A549 (cell line): ENCODE results near the gene ALS2. TPM values are rescaled to one million over a fixed set of nuclear protein-coding genes. Genes with fewer than 3 reads are reported as not detected.

ENCODE experiments used
- ATAC-seq, 2 experiments: fragments of 200-7000 bp in 1 of 2; fragments of >200 bp in 1 of 2; cut with Nextera tagmentation in 1 of 2; cut with Tn5 transposase in 1 of 2; 3 replicates each; pipeline versions ENCODE4 v1.8.0 to v1.9.1; 2018 to 2020; ENCODE audit warnings: mild to moderate bottlenecking in 1 of 2, moderate library complexity in 1 of 2
- CTCF ChIA-PET: fragments of 300-600 bp; sonication (Branson Sonifier 250); formaldehyde crosslinking; extraction: SDS; loops from one replicate; lab custom pipeline; 2021; ENCODE audit warnings: antibody characterized with exemption, inconsistent platforms; lab: Yijun Ruan, JAX
- POLR2A ChIA-PET: fragments of 350-600 bp; formaldehyde crosslinking; extraction: SDS; loops from one replicate; lab custom pipeline; 2021; ENCODE audit warnings: antibody characterized with exemption, inconsistent platforms; lab: Yijun Ruan, JAX
- DNase-seq, 2 experiments: peaks; one replicate each; pipeline versions ENCODE4 v3.0.0 to v3.0.0-alpha.2; 2011 to 2016; ENCODE audit warnings: low read depth in 1 of 2, low spot score in 1 of 2
- FAIRE-seq: peaks from 2 replicates; lab custom pipeline; 2011; peaks lifted over from hg19 to GRCh38; lab: Jason Lieb, UNC
- H3K27ac ChIP-seq, 2 experiments: fragments of >200 bp; sonication (Bioruptor Twin); formaldehyde crosslinking; 3 replicates each; pipeline ENCODE4 v1.5.1; 2016 to 2017
- H3K4me1 ChIP-seq: fragments of >200 bp; sonication (Bioruptor Twin); formaldehyde crosslinking; 3 replicates; pipeline ENCODE4 v1.6.1; 2016
- H3K4me2 ChIP-seq: fragments of >200 bp; sonication (Bioruptor Twin); formaldehyde crosslinking; 3 replicates; pipeline ENCODE4 v1.6.1; 2016
- H3K4me3 ChIP-seq: fragments of >200 bp; sonication (Bioruptor Twin); formaldehyde crosslinking; 3 replicates; pipeline ENCODE4 v1.5.1; 2016
- H3K9me3 ChIP-seq: fragments of >200 bp; sonication (Bioruptor Twin); formaldehyde crosslinking; 3 replicates; pipeline ENCODE4 v1.6.1; 2016
- BHLHE40 ChIP-seq: IDR thresholded peaks from 2 replicates; pipeline ENCODE4 v1.6.1; 2012; ENCODE audit warnings: low read depth, low read length, inconsistent platforms
- CBX2 ChIP-seq: fragments of 200-600 bp; sonication (generic); IDR thresholded peaks from 2 replicates; pipeline ENCODE4 v1.6.1; 2016; ENCODE audit warnings: low read depth, mild to moderate bottlenecking, borderline replicate concordance
- CHD4 ChIP-seq: fragments of 200-600 bp; sonication (generic); IDR thresholded peaks from 2 replicates; pipeline ENCODE4 v1.6.1; 2016; ENCODE audit warnings: antibody characterized with exemption, mild to moderate bottlenecking, borderline replicate concordance
- EHF ChIP-seq: fragments of 250-450 bp; sonication (Bioruptor Pico); IDR thresholded peaks from 2 replicates; pipeline ENCODE4 v1.5.0; 2020; ENCODE audit warnings: mild to moderate bottlenecking
- ELK1 ChIP-seq: fragments of 150-350 bp; IDR thresholded peaks from 2 replicates; pipeline ENCODE4 v1.6.1; 2014; ENCODE audit warnings: low read depth, mild to moderate bottlenecking, low read length
- EP300 ChIP-seq, 2 experiments: fragments of >200 bp; sonication (Bioruptor Twin); formaldehyde crosslinking; IDR thresholded peaks; 2 replicates in 1 of 2; 3 replicates in 1 of 2; pipeline ENCODE4 v1.6.1; 2016 to 2017
- ESRRA ChIP-seq: fragments of 150-350 bp; IDR thresholded peaks from 2 replicates; pipeline ENCODE4 v1.6.1; 2014; ENCODE audit warnings: mild to moderate bottlenecking, low read length, borderline replicate concordance
- FOXS1 ChIP-seq: fragments of 250-450 bp; sonication (Bioruptor Pico); IDR thresholded peaks from 2 replicates; pipeline ENCODE4 v1.5.0; 2020; ENCODE audit warnings: mild to moderate bottlenecking, moderate library complexity
- HDAC2 ChIP-seq: fragments of 200-600 bp; sonication (generic); IDR thresholded peaks from 2 replicates; pipeline ENCODE4 v1.6.1; 2016
- HOXA7 ChIP-seq: fragments of 250-450 bp; sonication (Bioruptor Pico); IDR thresholded peaks from 2 replicates; pipeline ENCODE4 v1.5.0; 2020; ENCODE audit warnings: mild to moderate bottlenecking, moderate library complexity
- HOXB5 ChIP-seq: fragments of 250-450 bp; sonication (Bioruptor Pico); IDR thresholded peaks from 2 replicates; pipeline ENCODE4 v1.5.0; 2020; ENCODE audit warnings: mild to moderate bottlenecking, moderate library complexity
- JUN ChIP-seq, 2 experiments: fragments of >200 bp; sonication (Bioruptor Twin); formaldehyde crosslinking; IDR thresholded peaks; 2 replicates in 1 of 2; 3 replicates in 1 of 2; pipeline ENCODE4 v1.6.1; 2016 to 2017
- MAFK ChIP-seq: fragments of 450-650 bp; IDR thresholded peaks from 2 replicates; pipeline ENCODE4 v1.6.1; 2014; ENCODE audit not compliant: partially characterized antibody
- MAZ ChIP-seq: fragments of 150-350 bp; IDR thresholded peaks from 2 replicates; pipeline ENCODE4 v1.6.1; 2014; ENCODE audit warnings: antibody characterized with exemption, low read depth, low read length, borderline replicate concordance
- MYC ChIP-seq: IDR thresholded peaks from 2 replicates; pipeline ENCODE4 v1.6.1; 2012; ENCODE audit warnings: mild to moderate bottlenecking, inconsistent platforms, low read length, improper control_type of control experiment, borderline replicate concordance
- NFE2L2 ChIP-seq: fragments of 150-350 bp; conservative IDR thresholded peaks from 2 replicates; pipeline ENCODE4 v1.6.1; 2014; ENCODE audit warnings: low read length
- NPAS2 ChIP-seq: fragments of 250-450 bp; sonication (Bioruptor Pico); IDR thresholded peaks from 2 replicates; pipeline ENCODE4 v1.8.0; 2022; ENCODE audit warnings: mild to moderate bottlenecking, moderate library complexity, borderline replicate concordance
- NR3C1 ChIP-seq: fragments of >200 bp; sonication (Bioruptor Twin); formaldehyde crosslinking; IDR thresholded peaks from 3 replicates; pipeline ENCODE4 v1.6.1; 2017
- POLR2A ChIP-seq: IDR thresholded peaks from 2 replicates; pipeline ENCODE4 v1.6.1; 2012; ENCODE audit warnings: mild to moderate bottlenecking, low read length
- POLR2AphosphoS2 ChIP-seq: conservative IDR thresholded peaks from 2 replicates; pipeline ENCODE4 v1.6.1; 2012; ENCODE audit warnings: low read length, improper control_type of control experiment, inconsistent platforms
- RARB ChIP-seq: fragments of 250-450 bp; sonication (Bioruptor Pico); IDR thresholded peaks from 2 replicates; pipeline ENCODE4 v1.8.0; 2021; ENCODE audit warnings: mild to moderate bottlenecking, moderate library complexity
- RCOR1 ChIP-seq: fragments of 150-350 bp; IDR thresholded peaks from 2 replicates; pipeline ENCODE4 v1.6.1; 2014; ENCODE audit warnings: antibody characterized with exemption, low read length, low read depth
- REST ChIP-seq: fragments of 200-600 bp; sonication (generic); IDR thresholded peaks from 2 replicates; pipeline ENCODE4 v1.6.1; 2016; ENCODE audit warnings: antibody characterized with exemption, mild to moderate bottlenecking, moderate library complexity
- RNF2 ChIP-seq: fragments of 200-600 bp; sonication (generic); IDR thresholded peaks from 2 replicates; pipeline ENCODE4 v1.6.1; 2016; ENCODE audit warnings: low read depth, mild to moderate bottlenecking, antibody characterized with exemption, moderate library complexity, borderline replicate concordance
- SMC3 ChIP-seq: fragments of >200 bp; sonication (Bioruptor Twin); formaldehyde crosslinking; IDR thresholded peaks from 3 replicates; pipeline ENCODE4 v1.6.1; 2018; ENCODE audit warnings: inconsistent platforms
- TP53 ChIP-seq: fragments of 250-450 bp; sonication (Bioruptor Pico); IDR thresholded peaks from 2 replicates; pipeline ENCODE4 v1.5.0; 2021; ENCODE audit warnings: mild to moderate bottlenecking, moderate library complexity
- ZNF302 ChIP-seq: fragments of 250-450 bp; sonication (Bioruptor Pico); IDR thresholded peaks from 2 replicates; pipeline ENCODE4 v1.9.0; 2021; ENCODE audit warnings: inconsistent platforms, mild to moderate bottlenecking, moderate library complexity
- WGBS: methylation state at CpG from one replicate; pipeline ENCODE4 v1.1.6; 2017; ENCODE audit errors: missing lambda C conversion rate; 5-methylcytosine and 5-hydroxymethylcytosine counted together
- polyA plus RNA-seq, 4 experiments: library from polyadenylated mRNA; depleted of rRNA in 3 of 4; stranded (reverse); fragments of >200 nt; fragmentation: RNase III in 1 of 4; extraction: RNeasy Plus Mini Kit Qiagen cat#74134 plus additional on column Dnase treatment in 1 of 4; gene quantifications; 2 replicates in 3 of 4; 3 replicates in 1 of 4; pipeline ENCODE4 v1.2.3, GENCODE V29; 2011 to 2017
- TF ChIP-seq, protein P1 (sequence below): fragments of >200 bp; sonication (Bioruptor Twin); formaldehyde crosslinking; IDR thresholded peaks from 2 replicates; pipeline ENCODE4 v1.6.1; 2016
- TF ChIP-seq, protein P2 (sequence below): IDR thresholded peaks from 2 replicates; pipeline ENCODE4 v1.6.1; 2012
- TF ChIP-seq, protein P3 (sequence below): fragments of >200 bp; sonication (Bioruptor Twin); formaldehyde crosslinking; IDR thresholded peaks from 3 replicates; pipeline ENCODE4 v1.6.1; 2016

Gene ALS2
- polyA plus RNA-seq, 2 of the 4 experiments (the other 2 are of a cell fraction): 18.1 to 23.3 TPM

GRCh38 chr2:201701646-201702045 lies 79.1 kb downstream of the ALS2 start:
- DNase-seq: no peak
- H3K4me1 ChIP-seq: peaks cover 17% of the 10 kb centered on the region
- WGBS: 97% methylated on average over 1 of the region's 1 CpG
- TF ChIP-seq, protein P1, sequence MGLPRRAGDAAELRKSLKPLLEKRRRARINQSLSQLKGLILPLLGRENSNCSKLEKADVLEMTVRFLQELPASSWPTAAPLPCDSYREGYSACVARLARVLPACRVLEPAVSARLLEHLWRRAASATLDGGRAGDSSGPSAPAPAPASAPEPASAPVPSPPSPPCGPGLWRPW: no peak
- TF ChIP-seq ESRRA (no peak), NFE2L2 (no peak), CBX2 (no peak), ZNF302 (CRISPR knock-in tag) (no peak), CHD4 (no peak), MAFK (no peak), HOXA7 (CRISPR knock-in tag) (no peak), BHLHE40 (no peak), EHF (CRISPR knock-in tag) (no peak), JUN (IDR thresholded peaks at IDR 0.05) (no peak), NPAS2 (CRISPR knock-in tag) (no peak), POLR2AphosphoS2 (no peak), HDAC2 (no peak), HOXB5 (no peak), SMC3 (no peak)
- TF ChIP-seq, protein P2, sequence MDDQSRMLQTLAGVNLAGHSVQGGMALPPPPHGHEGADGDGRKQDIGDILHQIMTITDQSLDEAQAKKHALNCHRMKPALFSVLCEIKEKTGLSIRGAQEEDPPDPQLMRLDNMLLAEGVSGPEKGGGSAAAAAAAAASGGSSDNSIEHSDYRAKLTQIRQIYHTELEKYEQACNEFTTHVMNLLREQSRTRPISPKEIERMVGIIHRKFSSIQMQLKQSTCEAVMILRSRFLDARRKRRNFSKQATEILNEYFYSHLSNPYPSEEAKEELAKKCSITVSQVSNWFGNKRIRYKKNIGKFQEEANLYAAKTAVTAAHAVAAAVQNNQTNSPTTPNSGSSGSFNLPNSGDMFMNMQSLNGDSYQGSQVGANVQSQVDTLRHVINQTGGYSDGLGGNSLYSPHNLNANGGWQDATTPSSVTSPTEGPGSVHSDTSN: no peak
- TF ChIP-seq, protein P3, sequence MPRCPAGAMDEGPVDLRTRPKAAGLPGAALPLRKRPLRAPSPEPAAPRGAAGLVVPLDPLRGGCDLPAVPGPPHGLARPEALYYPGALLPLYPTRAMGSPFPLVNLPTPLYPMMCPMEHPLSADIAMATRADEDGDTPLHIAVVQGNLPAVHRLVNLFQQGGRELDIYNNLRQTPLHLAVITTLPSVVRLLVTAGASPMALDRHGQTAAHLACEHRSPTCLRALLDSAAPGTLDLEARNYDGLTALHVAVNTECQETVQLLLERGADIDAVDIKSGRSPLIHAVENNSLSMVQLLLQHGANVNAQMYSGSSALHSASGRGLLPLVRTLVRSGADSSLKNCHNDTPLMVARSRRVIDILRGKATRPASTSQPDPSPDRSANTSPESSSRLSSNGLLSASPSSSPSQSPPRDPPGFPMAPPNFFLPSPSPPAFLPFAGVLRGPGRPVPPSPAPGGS: no peak
- TF ChIP-seq, all 56 proteins: peak for 0
- Histone ChIP-seq H3K27ac (no peak overlapping the region), H3K9me3 (no peaks in the 10 kb centered on the region), H3K4me3 (no peak overlapping the region), H3K4me2 (no peak overlapping the region)
- ChIA-PET CTCF (no interaction called here), POLR2A (no interaction called here)
- FAIRE-seq (no peak), ATAC-seq (no peak)

DNA sequence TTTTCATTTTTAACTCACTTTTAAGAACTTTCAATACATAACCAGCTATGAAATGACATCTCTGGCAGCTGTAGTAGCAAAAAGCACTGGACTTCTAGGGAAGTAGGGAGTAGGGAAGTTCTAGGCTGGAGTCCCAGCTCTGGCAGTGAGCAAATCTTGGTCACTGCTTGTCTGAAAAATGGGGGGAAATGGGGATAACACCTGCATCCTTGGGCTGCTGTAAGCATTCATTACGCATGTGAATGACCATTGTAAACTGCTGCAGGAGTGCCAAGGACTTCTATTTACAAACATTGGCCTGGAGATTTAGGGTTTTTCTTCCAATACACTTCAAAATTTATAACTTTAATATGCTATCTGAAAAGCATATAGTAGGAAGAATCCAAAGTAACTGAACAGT lies 81.3 kb downstream of the ALS2 start:
- Histone ChIP-seq H3K4me1 (peaks cover 21% of the 10 kb centered on the region), H3K9me3 (no peaks in the 10 kb centered on the region), H3K4me2 (no peak overlapping the region), H3K4me3 (no peak overlapping the region), H3K27ac (no peak overlapping the region)
- ChIA-PET POLR2A (no interaction called here), CTCF (interaction anchor here (2.1 to 2.8 kb wide), 2 partner anchors 9 to 12 kb away, joined by 7 to 9 read pairs; no protein-coding TSS in a partner anchor)
- FAIRE-seq: no peak
- DNase-seq: no peak
- ATAC-seq: no peak
- TF ChIP-seq RCOR1 (no peak), EP300 (IDR thresholded peaks at IDR 0.05) (no peak), ZNF302 (CRISPR knock-in tag) (no peak), ESRRA (no peak), REST (no peak), POLR2A (no peak), RARB (CRISPR knock-in tag) (no peak), RNF2 (no peak), MAZ (no peak), NR3C1 (no peak), MYC (no peak), FOXS1 (no peak), TP53 (no peak), ELK1 (no peak), MAFK (no peak)
- 100% methylated on average over 1 of the region's 1 CpG for WGBS
